Liver (tissue), 9 donors: Measurements from ENCODE around the gene PABPN1L. TPM values are rescaled to one million over a fixed set of nuclear protein-coding genes. Genes with fewer than 3 reads are reported as not detected.

Source experiments
- DNase-seq: peaks from one replicate; pipeline ENCODE4 v3.0.0-alpha.2; 2017; ENCODE audit warnings: low spot score
- H3K27ac ChIP-seq, 2 donors: one replicate each; pipeline ENCODE4 v1.7.0; 2013; ENCODE audit warnings: inconsistent platforms in 2 of 2, low read length in 2 of 2, control low read depth in 1 of 2, low read depth in 1 of 2, mild to moderate bottlenecking in 1 of 2
- H3K27me3 ChIP-seq, 4 donors: one replicate each; pipeline versions ENCODE4 v1.6.1 to v1.7.0; 2013; ENCODE audit warnings: low read length in 3 of 4, inconsistent platforms in 1 of 4, mild to moderate bottlenecking in 1 of 4, moderate library complexity in 1 of 4; ENCODE audit not compliant: control insufficient read depth in 4 of 4, insufficient read depth in 4 of 4
- H3K36me3 ChIP-seq, 4 donors: one replicate each; pipeline versions ENCODE4 v1.6.1 to v1.7.0; 2013; ENCODE audit warnings: low read length in 3 of 4, mild to moderate bottlenecking in 3 of 4, low read depth in 1 of 4, moderate library complexity in 1 of 4; ENCODE audit not compliant: control insufficient read depth in 4 of 4, insufficient read depth in 3 of 4
- H3K4me1 ChIP-seq, 4 donors: one replicate each; pipeline versions ENCODE4 v1.6.1 to v1.7.0; 2013; ENCODE audit warnings: low read length in 3 of 4, mild to moderate bottlenecking in 3 of 4, moderate library complexity in 1 of 4; ENCODE audit not compliant: control insufficient read depth in 4 of 4, insufficient read depth in 4 of 4
- H3K4me3 ChIP-seq, 3 donors: one replicate each; pipeline versions ENCODE4 v1.6.1 to v1.7.0; 2013; ENCODE audit warnings: low read length in 3 of 3, control low read depth in 1 of 3, low read depth in 1 of 3, mild to moderate bottlenecking in 1 of 3
- H3K9ac ChIP-seq, 2 donors: one replicate each; pipeline ENCODE4 v1.7.0; 2013; ENCODE audit warnings: low read length in 2 of 2, mild to moderate bottlenecking in 2 of 2, moderate library complexity in 2 of 2, control low read depth in 1 of 2, low read depth in 1 of 2
- H3K9me3 ChIP-seq, 4 donors: one replicate each; pipeline versions ENCODE4 v1.6.1 to v1.7.0; 2013; ENCODE audit warnings: low read length in 3 of 4; ENCODE audit not compliant: control insufficient read depth in 4 of 4
- CTCF ChIP-seq: fragments of 150-350 bp; IDR thresholded peaks from 2 replicates; pipeline ENCODE4 v1.5.1; 2017; ENCODE audit warnings: improper control_type of control experiment, low read depth, low read length; ENCODE audit not compliant: missing input control
- FOXA1 ChIP-seq: IDR thresholded peaks from 2 replicates; pipeline ENCODE4 v1.6.1; 2016; ENCODE audit warnings: antibody characterized with exemption
- HNF4A ChIP-seq, 2 donors: conservative IDR thresholded peaks; 2 replicates each; pipeline ENCODE4 v1.6.1; 2016; ENCODE audit warnings: antibody characterized with exemption in 2 of 2, mild to moderate bottlenecking in 2 of 2
- HNF4G ChIP-seq: IDR thresholded peaks from 2 replicates; pipeline ENCODE4 v1.6.1; 2016; ENCODE audit warnings: antibody characterized with exemption
- JUND ChIP-seq, 2 donors: IDR thresholded peaks; 2 replicates each; pipeline ENCODE4 v1.6.1; 2016; ENCODE audit warnings: antibody characterized with exemption in 2 of 2
- NR2F2 ChIP-seq: IDR thresholded peaks from 2 replicates; pipeline ENCODE4 v1.6.1; 2016; ENCODE audit warnings: antibody characterized with exemption
- REST ChIP-seq: IDR thresholded peaks from 2 replicates; pipeline ENCODE4 v1.6.1; 2016; ENCODE audit warnings: antibody characterized with exemption, mild to moderate bottlenecking
- TAF1 ChIP-seq: conservative IDR thresholded peaks from 2 replicates; pipeline ENCODE4 v1.6.1; 2016; ENCODE audit warnings: antibody characterized with exemption, mild to moderate bottlenecking
- YY1 ChIP-seq: IDR thresholded peaks from 2 replicates; pipeline ENCODE4 v1.6.1; 2016; ENCODE audit warnings: antibody characterized with exemption, mild to moderate bottlenecking
- ZBTB33 ChIP-seq: IDR thresholded peaks from 2 replicates; pipeline ENCODE4 v1.6.1; 2016; ENCODE audit warnings: antibody characterized with exemption
- WGBS: extraction: QIAGEN DNeasy Blood & Tissue Kit; methylation state at CpG from one replicate; pipeline ENCODE4 v1.1.7; 2013; 5-methylcytosine and 5-hydroxymethylcytosine counted together
- polyA plus RNA-seq, 2 donors: library from polyadenylated mRNA; stranded (reverse) in 1 of 2; unstranded in 1 of 2; fragments of 200-250 nt in 1 of 2; fragments of >200 nt in 1 of 2; fragmentation: Nextera tagmentation in 1 of 2; extraction: Ambion mirVana in 1 of 2; gene quantifications; one replicate each; pipeline versions ENCODE4 v1.2.1 to v1.2.3, GENCODE V29; 2013 to 2015
- total RNA-seq, 2 donors: library from RNA; depleted of rRNA; stranded (reverse); fragments of >200 nt; gene quantifications; one replicate each; pipeline ENCODE4 v1.2.3, GENCODE V29; 2014
- donor health status: healthy.
- donor health status: healthy.
- donor health status: healthy.
- donor health status: healthy.
- donor health status: healthy.

PABPN1L gene
- total and polyA plus RNA-seq, 4 donors, result 0.09 TPM; not detected in 3

- Histone ChIP-seq H3K4me3 (no peak overlapping the region), H3K27me3 (no peaks in the 10 kb centered on the region), H3K9me3 (no peaks in the 10 kb centered on the region), H3K4me1 (peaks cover 3 to 15% (median 11%) of the 10 kb centered on the region in 4 donors), H3K9ac (no peak overlapping the region), H3K27ac (no peak overlapping the region), H3K36me3 (no peaks in the 10 kb centered on the region)
- 86% methylated on average over 30 of the region's 30 CpGs for WGBS
- DNase-seq, result no peak
- no peak for TF ChIP-seq ZBTB33
- no peak for TF ChIP-seq JUND (IDR thresholded peaks at IDR 0.05)
- no peak for TF ChIP-seq HNF4G
- TF ChIP-seq NR2F2, result no peak
- TF ChIP-seq FOXA1, result no peak
- TF ChIP-seq YY1, result no peak
- TF ChIP-seq TAF1, result no peak
- no peak for TF ChIP-seq CTCF
These were observed 22.3 kb upstream of the PABPN1L start for GRCh38 chr16:88888461-88889387.

- WGBS, result 72% methylated on average over 14 of the region's 14 CpGs
- H3K27ac ChIP-seq, result peak overlapping the region in 1 of 2 donors; percentile 20
These were observed 21.6 kb upstream of the PABPN1L start for GRCh38 chr16:88888057-88888456.

More at GRCh38 chr16:88888057-88888456, 21.6 kb upstream of the PABPN1L start:
- no peak for DNase-seq
- H3K4me3 ChIP-seq, result no peak overlapping the region
- no peak for TF ChIP-seq HNF4A (conservative IDR thresholded peaks at IDR 0.05)
- TF ChIP-seq REST, result no peak
- H3K9me3 ChIP-seq, result no peaks in the 10 kb centered on the region
- no peaks in the 10 kb centered on the region for H3K36me3 ChIP-seq
- no peak overlapping the region for H3K9ac ChIP-seq
- no peaks in the 10 kb centered on the region for H3K27me3 ChIP-seq
- peaks cover 3 to 22% (median 14%) of the 10 kb centered on the region in 4 donors for H3K4me1 ChIP-seq
